Lung (tissue), 12 donors: ENCODE data around the gene ETFB. TPM values are rescaled to one million over a fixed set of nuclear protein-coding genes. Genes with fewer than 3 reads are reported as not detected.
A peak's percentile ranks its signal among the peaks of the same experiment; 100 is the strongest.

Experiments
- ATAC-seq: fragments of 200-7000 bp; cut with Tn5 transposase; one replicate; pipeline ENCODE4 v1.9.1; 2020; ENCODE audit warnings: moderate number of reproducible peaks; ENCODE audit not compliant: insufficient read depth, low FRiP score
- DNase-seq, 3 donors: peaks; one replicate each; pipeline ENCODE4 v3.0.0-alpha.2; 2013 to 2017
- H3K27ac ChIP-seq, 2 donors: one replicate each; pipeline ENCODE4 v1.5.1; 2013; ENCODE audit warnings: mild to moderate bottlenecking in 2 of 2, moderate library complexity in 2 of 2, control low read depth in 1 of 2, inconsistent platforms in 1 of 2, low read depth in 1 of 2, low read length in 1 of 2
- H3K27me3 ChIP-seq, 3 donors: one replicate each; pipeline ENCODE4 v1.5.1; 2013; ENCODE audit warnings: low read length in 2 of 3; ENCODE audit not compliant: control insufficient read depth in 3 of 3, insufficient read depth in 3 of 3
- H3K36me3 ChIP-seq, 4 donors: one replicate each; pipeline ENCODE4 v1.5.1; 2013; ENCODE audit warnings: low read length in 4 of 4, mild to moderate bottlenecking in 1 of 4, moderate library complexity in 1 of 4; ENCODE audit not compliant: control insufficient read depth in 4 of 4, insufficient read depth in 4 of 4
- H3K4me1 ChIP-seq, 5 donors: one replicate each; pipeline ENCODE4 v1.5.1; 2013; ENCODE audit warnings: low read length in 5 of 5, mild to moderate bottlenecking in 2 of 5, moderate library complexity in 1 of 5; ENCODE audit not compliant: control insufficient read depth in 5 of 5, insufficient read depth in 5 of 5
- H3K4me3 ChIP-seq: one replicate; pipeline ENCODE4 v1.5.1; 2013; ENCODE audit warnings: mild to moderate bottlenecking, control low read depth, moderate library complexity
- H3K9ac ChIP-seq, 2 donors: one replicate each; pipeline ENCODE4 v1.5.1; 2013; ENCODE audit warnings: low read length in 2 of 2, control low read depth in 1 of 2; ENCODE audit not compliant: insufficient read depth in 1 of 2
- H3K9me3 ChIP-seq, 4 donors: one replicate each; pipeline ENCODE4 v1.5.1; 2013; ENCODE audit warnings: low read length in 3 of 4, mild to moderate bottlenecking in 1 of 4, moderate library complexity in 1 of 4; ENCODE audit not compliant: control insufficient read depth in 4 of 4, insufficient read depth in 3 of 4
- CTCF ChIP-seq: IDR thresholded peaks from 2 replicates; pipeline ENCODE4 v1.5.1; 2012; ENCODE audit warnings: mild to moderate bottlenecking; ENCODE audit errors: control extremely low read depth, extremely low read depth
- WGBS, 2 donors: extraction: QIAGEN DNeasy Blood & Tissue Kit; methylation state at CpG; one replicate each; pipeline ENCODE4 v1.1.7; 2013; 5-methylcytosine and 5-hydroxymethylcytosine counted together
- polyA plus RNA-seq, 2 donors: library from polyadenylated mRNA; stranded (reverse); fragments of 200-250 nt; gene quantifications; one replicate each; pipeline ENCODE4 v1.2.1, GENCODE V29; 2013
- total RNA-seq, 2 donors: library from RNA; depleted of rRNA in 1 of 2; stranded (reverse); fragments of >200 nt in 1 of 2; gene quantifications; one replicate each; pipeline ENCODE4 v1.2.1, GENCODE V29; 2014 to 2021
- donor health status: control.
- donor health status: control.
- donor health status: Bipolar disorder and iron deficiency.
- donor health status: healthy.
- donor health status: DM: yes; HTN: yes; CAD: no.

Gene ETFB
- total and polyA plus RNA-seq, 4 donors: 36.8 to 118 (median 103) TPM

DNA sequence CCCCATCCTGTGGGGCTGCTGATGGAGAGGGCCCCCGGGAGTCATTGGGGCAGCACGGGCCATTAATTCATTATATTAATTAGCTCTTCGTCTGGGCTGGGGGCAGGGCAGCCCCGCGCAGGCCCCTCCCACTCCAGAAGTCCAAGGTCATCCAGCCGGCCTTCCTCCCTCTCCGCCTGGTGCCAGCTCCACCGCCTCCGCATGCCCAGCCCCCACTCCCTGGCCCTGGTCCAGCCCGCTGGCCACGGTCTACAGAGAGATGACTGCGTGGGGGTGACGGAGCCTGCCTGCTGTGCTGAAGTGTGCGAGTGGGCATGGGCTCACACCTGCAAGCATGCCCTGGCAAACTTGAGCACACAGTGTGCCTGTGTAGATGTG, 45.9 kb downstream of the ETFB start:
- DNase-seq: peak; percentile 20 to 50 (median 29)
- Histone ChIP-seq H3K9ac (no peak overlapping the region), H3K4me3 (no peak overlapping the region), H3K27me3 (peaks cover 2 to 15% (median 3%) of the 10 kb centered on the region in 3 donors), H3K9me3 (peaks cover 0 to 3% (median 0%) of the 10 kb centered on the region in 4 donors), H3K36me3 (no peaks in the 10 kb centered on the region), H3K27ac (no peak overlapping the region), H3K4me1 (peaks cover 0 to 10% (median 0%) of the 10 kb centered on the region in 5 donors)
- TF ChIP-seq CTCF: no peak
- 33 to 46% methylated on average over 14 of the region's 14 CpGs for WGBS, 2 donors
- no peak for ATAC-seq

DNA sequence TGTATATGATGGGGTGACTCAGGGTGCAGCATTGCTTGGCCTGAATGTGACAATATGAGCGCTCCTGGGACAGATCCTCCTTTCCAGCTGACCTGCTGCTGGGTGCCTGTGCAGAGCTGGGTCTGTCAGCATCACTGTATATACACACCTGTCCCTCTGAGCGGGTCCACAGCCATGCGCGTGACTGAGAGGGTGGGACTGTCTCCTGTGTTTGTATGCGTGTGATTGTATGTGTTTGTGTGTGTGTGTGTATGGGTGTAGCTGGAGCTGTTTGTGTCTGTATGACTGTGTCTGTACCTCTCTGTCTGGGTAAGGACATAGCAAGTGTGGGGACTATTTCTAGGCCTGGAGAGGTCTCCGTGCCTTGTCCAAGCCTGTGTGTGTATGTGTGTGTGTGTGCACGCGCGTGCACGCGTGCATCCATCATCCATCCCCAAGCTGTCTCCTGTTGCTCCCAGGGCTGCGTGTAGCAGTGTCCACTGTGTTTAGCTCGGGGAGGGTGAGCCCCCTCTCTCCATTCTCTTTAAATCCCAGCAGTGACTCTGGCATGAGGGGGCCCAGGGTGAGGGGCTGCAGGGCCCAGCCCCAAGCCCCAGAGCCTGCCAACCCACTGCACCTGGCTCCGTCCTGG, 46.4 kb downstream of the ETFB start:
- no peak for TF ChIP-seq CTCF
- DNase-seq (no peak), ATAC-seq (no peak)
- no peaks in the 10 kb centered on the region for H3K36me3 ChIP-seq
- H3K9ac ChIP-seq: no peak overlapping the region
- no peak overlapping the region for H3K27ac ChIP-seq
- WGBS, 2 donors: 77 to 82% methylated on average over 14 of the region's 14 CpGs
- H3K27me3 ChIP-seq: peaks cover 2 to 15% (median 3%) of the 10 kb centered on the region in 3 donors
- H3K4me3 ChIP-seq: no peak overlapping the region
- H3K4me1 ChIP-seq: peaks cover 0 to 10% (median 0%) of the 10 kb centered on the region in 5 donors
- peaks cover 0 to 6% (median under 1%) of the 10 kb centered on the region in 4 donors for H3K9me3 ChIP-seq

DNA sequence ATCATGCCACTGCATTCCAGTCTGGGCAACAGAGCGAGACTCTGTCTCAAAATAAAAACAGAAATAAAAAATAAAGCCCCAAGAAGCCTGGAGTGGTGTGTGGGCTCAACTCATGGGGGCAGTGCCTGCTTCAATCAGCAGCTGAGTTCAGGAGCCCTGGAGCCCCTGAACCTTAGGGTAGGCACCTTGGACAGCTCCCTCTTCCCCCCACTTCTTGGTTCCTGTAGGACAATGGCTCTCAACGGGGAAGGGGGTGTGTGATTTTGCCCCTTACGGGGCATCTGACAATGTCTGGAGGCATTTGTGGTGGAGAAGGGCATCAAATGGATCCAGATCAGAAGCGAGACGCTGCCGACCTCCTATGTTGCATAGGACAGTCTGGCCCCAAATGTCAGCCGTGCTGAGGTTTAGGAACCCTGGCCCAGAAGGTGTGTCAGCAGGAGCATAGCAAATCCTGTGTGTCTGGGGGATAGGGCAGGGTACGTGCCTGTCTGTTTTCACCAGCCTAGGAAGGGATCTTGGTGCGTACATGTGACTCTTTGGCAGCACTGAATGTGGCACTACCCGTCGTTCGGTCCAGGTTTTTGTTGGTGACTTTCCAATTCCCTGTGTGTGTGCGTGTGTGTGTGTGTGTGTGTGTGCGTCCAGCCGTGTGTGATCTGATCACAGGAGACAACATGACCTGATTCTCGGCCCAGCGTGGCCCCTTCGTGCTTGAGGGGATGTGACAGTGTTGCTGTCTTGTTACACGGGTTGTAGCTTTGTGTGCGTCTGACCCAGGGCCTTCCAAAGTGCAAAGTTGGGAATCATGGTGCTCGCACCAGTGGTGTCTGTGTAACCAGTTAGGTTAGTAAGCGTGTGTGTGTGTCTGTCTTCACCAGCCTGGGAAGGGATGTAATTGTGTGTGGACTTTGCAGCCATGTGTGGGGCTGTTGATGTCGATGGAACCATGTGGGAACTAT, 47.2 kb downstream of the ETFB start:
- no peak for TF ChIP-seq CTCF
- peaks cover 0 to 10% (median 0%) of the 10 kb centered on the region in 5 donors for H3K4me1 ChIP-seq
- peaks cover 0 to 8% (median 2%) of the 10 kb centered on the region in 4 donors for H3K9me3 ChIP-seq
- DNase-seq (no peak), ATAC-seq (no peak)
- H3K4me3 ChIP-seq: no peak overlapping the region
- no peaks in the 10 kb centered on the region for H3K36me3 ChIP-seq
- no peak overlapping the region for H3K27ac ChIP-seq
- H3K27me3 ChIP-seq: peaks cover 2 to 15% (median 3%) of the 10 kb centered on the region in 3 donors
- WGBS, 2 donors: 73 to 83% methylated on average over 23 of the region's 23 CpGs
- H3K9ac ChIP-seq: no peak overlapping the region
